ENCODE results near the gene FGD6. TPM values are rescaled to one million over a fixed set of nuclear protein-coding genes. Genes with fewer than 3 reads are reported as not detected.
"Not testable (repeated sequence)": the region's sequence is repeated elsewhere in the genome, so short reads cannot be mapped to it uniquely, and the experiment has no call there.

Gene FGD6
- polyA plus RNA-seq, 10 donors = 2.7 to 7.1 (median 4.4) TPM

DNA sequence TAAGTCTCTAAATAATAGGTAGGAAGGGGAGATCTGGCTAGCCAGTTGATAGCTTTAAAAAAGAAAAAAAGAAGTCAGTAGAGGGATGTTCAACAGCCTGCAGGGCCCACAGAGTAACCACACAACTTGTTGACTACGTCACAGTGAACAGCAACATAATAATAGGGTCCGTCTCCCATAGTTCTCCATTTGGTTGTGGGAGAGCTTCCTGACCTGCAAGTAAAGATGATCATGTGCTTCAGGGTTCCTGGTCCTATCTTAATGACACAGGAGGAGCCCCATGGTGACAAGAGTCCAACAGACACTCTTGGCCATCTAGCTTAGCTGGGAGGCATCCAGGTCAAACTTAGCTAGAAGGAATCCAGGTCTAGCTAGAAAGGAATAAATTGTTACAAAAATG, 36.2 kb downstream of the FGD6 start:
- DNase-seq = no peak

DNA sequence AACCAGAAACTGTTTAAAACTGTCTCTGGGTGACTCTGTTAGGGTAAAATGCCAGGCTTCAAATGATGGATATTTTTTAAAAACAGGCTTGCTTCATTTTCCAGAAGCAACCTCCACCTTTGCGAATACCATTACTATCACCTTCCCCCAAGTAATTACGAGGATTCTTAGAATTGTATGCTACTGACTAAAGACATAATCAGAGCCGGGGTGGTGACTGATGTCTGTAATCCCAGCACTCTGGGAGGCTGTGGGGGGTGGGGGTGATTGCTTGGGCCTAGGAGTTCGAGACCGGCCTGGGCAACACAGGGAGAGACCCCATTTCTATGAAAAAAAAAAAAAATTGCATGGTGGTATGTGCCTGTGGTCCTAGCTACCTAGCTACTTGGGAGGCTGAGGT, 38.3 kb downstream of the FGD6 start:
- DNase-seq = no peak

DNA sequence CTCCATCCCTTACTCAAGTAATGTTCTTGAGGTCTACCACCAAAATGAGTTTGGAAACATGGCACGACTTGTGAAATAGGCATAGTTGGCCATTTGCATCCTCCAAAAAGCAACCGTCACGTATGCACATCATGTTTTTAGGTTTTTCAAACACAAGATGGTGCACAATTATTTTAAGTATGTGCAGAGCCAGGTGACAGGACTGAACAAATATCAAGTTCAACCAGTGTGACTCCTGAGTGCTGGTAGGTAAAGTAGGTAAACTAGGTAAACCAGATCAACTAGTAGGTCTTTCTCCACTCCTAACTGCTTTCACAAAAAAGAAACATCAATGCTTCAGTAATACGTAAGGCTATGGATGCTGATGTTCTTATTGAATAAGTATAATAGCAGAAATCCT, 39.1 kb downstream of the FGD6 start:
- no peak for DNase-seq

DNA sequence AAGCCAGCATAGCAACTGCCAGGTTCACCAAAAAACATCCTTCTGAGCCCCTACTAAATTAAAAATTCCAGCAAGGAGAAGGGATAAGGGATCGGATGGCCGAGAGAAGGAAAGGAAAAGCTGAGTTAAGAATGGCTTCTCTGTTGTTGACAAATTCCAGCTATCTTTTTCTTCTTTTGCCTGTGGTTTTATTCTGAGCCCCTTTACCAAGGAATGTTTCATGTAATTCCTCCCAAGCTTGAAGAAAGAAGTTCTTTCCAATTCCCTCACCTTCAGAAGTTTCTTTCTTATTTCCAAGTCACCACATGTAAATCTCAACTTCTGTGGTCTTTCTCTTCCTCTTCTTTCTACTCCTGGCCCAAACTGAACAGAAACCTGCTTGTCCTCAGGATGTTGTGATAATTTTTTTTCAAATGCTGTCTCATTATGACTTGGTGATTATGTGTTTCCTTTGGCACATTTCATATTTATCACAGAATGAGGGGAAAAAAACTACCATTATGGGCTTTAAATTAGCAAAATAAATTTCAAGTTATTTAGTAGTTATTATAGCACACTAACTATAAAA, 40.0 kb downstream of the FGD6 start:
- no peak for DNase-seq

DNA sequence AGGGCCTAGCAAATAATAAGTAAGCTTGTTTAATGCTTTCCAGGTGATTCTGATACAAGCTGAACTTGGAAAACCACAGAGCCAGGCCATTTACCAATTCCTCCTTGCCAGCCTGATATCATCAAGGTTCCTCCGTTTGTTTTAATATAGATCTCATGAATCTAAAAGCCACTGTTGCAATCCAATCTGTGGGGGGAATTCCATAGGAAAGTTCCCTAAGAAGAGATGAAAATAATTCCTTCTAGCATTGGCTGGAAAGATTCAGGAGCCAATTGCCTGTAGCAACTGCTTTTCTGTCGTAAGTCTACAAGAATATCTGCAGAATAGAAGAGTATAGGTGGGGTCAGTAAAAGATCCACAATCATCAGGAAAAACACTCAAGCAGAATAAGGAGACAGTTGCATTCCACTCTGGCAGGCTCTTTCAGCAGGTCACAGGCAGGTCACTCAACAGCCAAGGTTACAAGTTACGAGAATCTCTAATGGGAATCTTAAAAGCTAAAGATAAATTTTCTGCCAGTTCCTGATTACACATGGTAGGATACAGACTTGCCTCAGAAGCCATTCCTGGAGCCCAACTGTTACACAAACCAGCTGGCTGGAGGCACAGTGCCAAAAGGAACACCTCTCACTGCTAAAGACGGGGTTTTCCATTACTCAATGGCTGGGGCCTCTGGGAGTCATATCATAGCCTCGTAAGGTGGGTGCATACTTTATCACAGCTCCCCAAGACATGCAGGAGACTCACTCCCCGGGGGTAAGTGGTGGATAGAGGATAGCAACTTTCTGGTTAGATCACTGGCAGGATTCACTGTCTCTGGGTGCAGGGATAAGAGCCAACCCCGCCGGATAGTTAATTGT, 43.6 kb downstream of the FGD6 start:
- peak; percentile 48 to 64 (median 57) for DNase-seq

DNA sequence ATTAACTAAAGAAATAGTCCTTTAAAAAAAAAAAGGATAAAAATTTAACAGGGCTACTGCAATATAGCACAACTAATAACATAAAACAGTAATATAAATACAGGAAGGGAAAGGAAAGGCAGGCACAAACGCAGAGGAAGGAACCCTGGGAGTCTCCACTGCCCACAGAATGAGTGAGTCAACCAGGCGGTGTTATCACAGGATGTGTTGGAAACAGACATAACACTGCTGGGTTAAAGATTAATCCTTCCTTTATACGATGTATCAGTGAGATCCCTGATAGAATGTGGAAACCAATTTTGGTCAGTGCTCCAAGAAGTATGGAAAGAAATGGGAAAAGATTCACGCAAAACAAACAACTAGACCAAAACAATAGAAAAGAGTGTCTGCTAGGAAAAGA, 47.9 kb downstream of the FGD6 start:
- DNase-seq = no peak

DNA sequence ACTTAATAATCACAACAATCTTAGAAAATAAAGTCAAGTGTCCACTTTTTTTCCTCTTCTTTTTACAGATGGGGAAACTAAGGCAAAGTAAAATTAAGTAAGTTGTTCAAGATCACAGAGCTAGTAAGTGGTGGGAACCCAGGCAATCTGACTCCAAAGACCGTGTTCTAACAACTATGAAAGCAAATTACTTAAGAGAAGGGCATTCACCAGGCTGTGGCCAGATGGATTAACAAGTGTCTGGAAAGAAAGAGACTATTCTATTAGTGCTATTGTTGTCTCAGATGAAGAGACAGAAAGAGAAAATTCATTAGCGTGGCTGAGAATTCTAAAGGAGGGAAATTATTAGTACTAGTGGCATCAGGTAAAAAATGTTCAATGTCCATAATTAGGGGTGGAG, 48.5 kb downstream of the FGD6 start:
- no peak for DNase-seq

DNA sequence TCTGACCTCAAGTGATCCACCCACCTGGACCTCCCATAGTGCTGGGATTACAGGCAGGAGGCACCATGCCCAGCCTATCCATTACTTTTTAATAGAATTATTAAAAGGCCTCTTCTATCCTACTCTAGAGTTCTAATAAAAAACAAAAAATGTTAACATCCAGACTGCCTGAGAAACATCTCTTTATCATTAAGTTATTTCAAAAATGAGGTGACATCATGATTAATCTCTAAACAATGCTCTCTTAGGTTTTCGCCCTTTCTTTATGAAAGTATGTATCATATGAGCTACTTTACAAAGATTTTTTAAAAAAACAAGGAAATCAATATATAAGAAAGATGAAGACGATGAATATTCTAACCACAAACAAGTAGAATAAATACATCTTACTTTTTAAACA, 52.6 kb downstream of the FGD6 start:
- no peak for DNase-seq

DNA sequence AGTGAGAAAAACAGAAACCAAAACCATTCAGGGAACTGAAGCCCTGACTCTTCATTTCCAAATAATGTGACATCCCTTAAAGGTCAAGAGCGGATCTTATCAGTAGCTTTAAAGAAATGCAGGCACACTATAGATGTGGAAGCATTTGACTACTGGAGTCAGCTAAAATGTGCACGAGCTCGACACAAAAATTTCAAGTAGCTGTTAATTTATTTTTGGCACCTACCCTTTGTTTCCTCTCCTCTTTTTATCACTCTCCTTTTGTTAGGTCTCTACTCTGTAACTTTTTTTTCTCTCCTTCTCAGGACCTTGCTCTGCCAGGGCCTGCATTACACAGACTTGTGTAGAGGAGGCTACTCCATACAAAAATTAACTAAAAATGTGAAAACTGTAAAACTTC, 58.3 kb downstream of the FGD6 start:
- DNase-seq = no peak

DNA sequence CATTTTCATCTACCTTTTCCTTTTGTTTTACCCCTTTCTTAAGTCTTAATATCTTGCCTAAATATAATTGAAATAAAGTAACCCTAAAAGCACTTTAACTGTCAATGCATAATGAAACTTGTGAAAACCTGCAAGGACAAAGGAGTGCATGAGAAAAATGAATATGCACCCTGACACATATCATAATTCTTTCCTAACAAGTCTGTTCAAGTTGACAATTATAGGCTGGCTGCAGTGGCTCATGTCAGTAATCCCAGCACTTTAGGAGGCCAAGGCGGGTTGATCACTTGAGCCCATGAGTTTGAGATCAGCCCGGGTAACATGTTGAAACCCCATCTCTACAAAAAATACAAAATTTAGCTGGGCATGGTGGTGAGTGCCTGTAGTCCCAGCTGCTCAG, 65.4 kb downstream of the FGD6 start:
- DNase-seq = no peak

DNA sequence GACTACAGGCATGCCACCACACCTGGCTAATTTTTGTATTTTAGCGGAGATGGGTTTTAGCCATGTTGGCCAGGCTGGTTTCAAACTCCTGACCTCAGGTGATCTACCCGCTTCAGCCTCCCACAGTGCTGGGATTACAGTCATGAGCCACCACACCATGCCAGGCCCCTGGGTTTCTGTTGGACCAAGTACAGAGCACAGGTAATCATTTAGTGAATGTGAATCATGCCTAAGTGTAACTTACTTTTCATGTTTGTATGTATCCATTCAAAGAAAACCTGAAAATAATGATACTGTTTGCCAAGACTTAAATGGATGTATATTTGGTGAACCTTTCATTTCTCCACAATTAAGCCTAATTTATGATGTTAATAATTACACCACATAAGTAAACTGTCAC, 65.9 kb downstream of the FGD6 start:
- no peak for DNase-seq

DNA sequence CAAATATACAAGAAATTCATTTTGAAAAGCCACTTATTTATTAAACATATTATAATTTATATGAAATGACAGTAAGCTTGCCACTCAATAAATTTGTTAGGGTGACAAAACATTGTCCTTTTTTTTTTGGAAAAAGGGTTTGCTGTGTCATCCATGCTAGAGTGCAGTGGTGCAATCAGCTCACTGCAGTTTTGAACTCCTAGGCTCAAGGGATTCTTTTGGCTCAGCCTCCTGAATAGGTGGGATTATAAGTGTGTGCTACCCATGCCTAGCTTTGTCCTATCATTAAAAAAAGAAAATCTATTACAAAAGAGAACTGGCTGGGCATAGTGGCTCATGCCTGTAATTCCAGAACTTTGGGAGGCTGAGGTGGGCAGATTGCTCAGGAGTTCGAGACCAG, 66.8 kb downstream of the FGD6 start:
- DNase-seq = no peak

DNA sequence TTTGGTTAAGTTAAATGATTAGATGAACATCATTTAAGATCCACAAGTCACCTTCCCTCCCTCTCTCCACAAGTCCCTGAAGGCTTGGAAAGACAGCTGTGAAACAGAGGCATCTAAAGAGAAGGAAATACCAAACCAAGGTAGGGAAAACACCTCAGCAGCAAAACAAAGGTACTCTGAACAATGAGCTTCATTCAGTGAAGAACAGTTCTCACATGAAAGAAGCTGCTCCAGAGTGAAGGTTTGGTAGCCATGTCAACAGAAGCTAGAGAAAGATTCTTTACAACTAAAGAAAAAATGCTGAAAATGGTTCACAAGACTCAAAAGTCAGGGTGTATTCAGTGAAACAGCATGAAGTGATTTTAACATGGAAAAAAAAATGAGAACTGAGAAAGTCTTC, 69.4 kb downstream of the FGD6 start:
- no peak for DNase-seq

DNA sequence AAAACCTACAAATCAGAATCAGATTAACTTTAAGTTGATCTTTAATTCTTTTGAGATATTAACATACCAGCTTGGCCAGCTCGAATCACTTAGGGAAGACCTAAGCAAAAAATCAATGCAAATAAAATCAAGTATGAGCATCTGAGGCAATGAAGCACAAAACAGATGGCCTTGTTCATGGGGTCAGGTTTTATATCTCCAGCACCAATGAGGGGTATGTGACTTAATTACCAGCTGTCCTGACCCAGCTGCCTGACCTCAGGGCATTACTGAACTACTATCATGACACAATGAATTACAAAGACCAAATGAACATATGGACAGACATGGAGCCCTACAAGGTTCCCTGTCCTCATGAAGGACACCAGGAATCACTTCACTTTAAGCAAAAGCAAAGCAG, 70.5 kb downstream of the FGD6 start:
- no peak for DNase-seq

DNA sequence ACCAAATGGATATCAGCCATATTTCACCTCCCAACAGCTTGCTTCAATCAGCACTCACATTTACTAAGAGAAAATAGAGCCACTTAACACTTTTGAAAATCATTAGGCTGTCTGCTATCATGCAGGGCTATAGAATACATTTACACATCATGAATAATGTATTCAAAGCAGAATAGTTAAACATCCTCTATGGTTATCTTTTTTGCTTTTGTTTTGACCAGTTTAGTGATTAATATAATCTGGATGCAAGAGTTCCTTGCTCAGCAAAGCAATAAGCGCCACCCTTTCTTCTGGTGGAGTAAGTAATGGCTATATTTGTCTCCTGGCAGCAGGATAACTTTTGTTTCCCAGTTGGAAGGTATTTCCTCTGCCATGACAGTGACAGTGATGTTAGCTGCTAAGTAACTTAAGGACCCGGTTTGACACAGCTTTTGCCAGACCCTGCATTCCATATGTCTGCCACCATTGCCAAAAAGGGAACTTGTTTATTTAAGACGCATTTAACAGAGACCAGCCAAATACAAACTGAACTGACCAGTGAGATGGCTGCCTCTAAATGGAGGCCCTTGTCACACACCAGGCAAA, 73.6 kb downstream of the FGD6 start:
- peak; percentile 14 to 36 (median 14) for DNase-seq

DNA sequence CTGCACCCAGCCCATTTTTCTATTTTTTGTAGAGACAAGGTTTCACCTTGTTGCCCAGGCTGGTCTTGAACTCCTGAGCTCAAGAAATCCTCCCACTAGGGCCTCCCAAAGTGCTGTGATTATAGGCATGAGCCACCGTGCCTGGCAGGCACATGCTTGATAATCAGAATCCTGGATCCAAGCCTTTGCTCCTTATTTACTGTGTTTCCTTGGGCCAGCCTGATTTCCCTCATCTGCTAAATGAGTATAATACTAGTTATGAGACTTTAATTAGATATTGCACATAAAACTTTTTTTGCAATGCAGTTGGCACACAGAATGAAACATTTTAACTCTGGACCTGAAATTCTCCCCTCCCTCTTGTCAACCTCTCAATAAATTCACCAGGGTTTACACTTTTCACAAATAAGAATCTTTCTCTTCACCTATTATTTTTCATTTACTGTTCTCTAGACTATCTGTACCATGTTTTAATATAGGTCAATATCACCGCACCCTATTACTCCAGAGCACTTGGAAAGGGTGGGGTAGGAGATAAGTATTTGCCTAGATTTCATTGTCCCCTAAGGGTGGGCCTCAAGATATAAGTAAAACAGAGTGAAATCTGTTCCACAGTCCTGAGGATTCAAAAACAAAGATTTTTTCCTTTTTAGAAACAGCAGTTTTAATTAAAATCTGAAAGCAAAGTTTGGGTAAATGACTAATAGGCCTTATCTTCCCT, 74.7 kb downstream of the FGD6 start:
- DNase-seq = no peak

DNA sequence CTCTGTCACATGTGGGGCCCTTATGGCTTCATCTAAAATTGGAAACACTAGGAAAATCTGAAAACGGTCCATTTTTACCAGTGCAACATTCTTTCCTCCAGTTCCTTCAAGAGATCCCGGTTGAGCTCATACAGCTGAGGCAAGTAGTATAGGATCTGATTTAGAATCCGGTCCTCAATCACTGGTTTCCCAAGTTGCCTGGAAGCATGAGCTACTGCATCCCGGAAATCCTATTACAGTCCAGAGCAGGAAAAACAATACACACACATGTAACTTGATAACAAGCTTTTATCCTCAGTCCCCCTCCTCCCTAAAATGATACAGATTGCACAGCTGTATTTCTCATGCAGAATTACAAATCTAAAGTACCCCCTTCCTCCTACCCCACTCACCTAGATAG, 76.0 kb downstream of the FGD6 start:
- no peak for DNase-seq

DNA sequence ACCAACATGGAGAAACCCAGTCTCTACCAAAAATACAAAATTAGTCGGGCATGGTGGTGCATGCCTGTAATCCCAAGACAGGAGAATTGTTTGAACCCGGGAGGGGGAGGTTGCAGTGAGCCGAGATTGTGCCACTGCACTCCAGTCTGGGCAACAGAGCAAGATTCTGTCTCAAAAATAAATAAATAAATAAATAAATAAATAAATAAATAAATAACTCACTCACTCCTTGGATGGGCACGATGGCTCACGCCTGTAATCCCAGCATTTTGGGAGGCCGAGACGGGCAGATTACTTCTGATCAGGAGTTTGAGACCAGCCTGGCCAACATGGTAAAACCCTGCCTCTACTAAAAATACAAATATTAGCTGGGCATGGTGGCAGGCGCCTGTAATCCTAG, 79.2 kb downstream of the FGD6 start:
- not testable (repeated sequence) for DNase-seq

DNA sequence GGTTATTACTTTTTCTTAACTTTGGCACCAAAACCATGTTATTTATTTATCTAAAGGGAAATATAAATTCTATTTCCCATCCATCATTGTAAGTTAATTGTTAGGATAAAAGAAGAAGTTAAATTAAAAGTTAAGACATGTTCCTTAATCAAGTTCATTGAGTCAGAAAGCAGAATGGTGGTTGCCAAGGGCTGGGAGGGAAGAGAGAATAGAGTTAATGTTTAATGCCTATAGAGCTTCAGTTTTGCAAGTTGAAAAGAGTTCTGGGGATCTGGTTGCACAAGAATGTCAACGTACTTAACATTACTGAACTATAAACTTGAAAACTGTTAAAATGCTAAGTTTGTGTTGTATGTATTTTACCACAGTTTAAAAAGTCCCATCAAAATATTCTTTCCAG, 80.7 kb downstream of the FGD6 start:
- no peak for DNase-seq

DNA sequence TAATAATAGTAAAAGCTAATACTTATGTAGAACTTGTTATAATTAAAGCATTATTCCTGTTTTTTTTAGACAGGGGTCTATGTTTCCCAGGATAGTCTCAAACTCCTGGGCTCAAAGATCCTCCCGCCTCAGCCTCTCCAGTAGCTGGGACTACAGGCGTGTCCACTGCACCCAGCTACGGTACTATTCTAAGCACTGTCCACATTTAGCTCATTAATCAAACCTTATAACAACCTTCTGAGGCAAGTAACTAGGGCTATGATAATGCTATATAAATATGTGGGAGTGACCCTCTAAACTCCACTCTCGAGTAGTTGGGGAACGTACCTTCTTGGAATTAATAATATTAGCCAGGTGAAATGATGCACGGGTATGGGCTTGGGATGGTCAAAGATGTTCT, 83.2 kb downstream of the FGD6 start:
- no peak for DNase-seq

DNA sequence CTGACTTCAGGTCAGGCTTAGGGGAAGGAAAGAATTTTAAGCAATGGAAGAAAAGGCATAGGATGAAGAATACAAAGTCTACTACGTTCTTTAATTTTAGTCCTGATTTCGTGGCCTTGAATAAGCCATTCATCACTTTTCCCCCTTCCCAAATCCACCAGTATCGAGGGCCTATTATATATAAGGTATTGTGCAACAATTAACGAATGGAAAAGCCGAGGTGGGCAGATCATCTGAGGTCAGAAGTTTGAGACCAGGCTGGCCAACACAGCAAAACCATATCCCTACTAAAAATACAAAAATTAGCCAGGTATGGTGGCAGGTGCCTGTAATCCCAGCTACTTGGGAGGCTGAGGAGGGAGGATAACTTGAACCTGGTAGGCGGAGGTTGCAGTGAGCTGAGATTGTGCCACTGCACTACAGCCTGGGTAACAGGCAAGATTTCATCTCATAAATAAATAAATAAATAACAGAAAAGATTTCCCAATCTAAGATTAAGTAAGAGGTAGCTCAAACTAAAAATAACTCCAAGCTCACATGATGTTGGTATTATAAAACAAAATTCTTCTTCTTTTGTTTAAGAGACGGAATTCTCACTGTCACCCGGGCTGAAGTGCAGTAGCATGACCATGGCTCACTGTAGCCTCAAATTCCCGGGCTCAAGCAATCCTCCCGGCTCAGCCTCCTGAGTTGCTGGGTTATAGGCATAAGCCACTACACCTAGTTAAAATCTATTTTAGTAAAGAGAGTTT, 85.5 kb downstream of the FGD6 start:
- DNase-seq = no peak

DNA sequence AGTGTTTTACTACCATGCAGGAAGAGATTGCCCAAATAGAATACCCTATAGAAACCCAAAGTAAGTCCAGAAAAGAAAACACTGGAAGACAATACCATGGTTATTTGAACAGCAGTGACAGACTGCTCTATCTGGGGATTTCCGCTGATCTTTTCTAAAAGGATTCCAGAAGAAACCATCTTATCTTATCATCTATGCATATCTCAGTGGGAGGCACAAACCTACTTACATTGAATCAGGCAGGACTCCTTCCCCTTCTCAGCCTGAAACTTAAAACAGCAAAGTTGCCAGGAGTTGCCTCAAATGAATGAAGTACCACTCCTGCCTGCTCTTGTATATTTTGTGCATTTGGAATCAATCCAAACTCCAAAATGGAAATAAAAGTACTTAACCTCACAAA, 87.2 kb downstream of the FGD6 start:
- DNase-seq = no peak

Measured in muscle of back (tissue), 11 donors.